Keratinocyte (primary cell): ENCODE results near the gene TAF1D. TPM values are rescaled to one million over a fixed set of nuclear protein-coding genes. Genes with fewer than 3 reads are reported as not detected.

Experiments used
- DNase-seq: peaks from one replicate; pipeline ENCODE4 v3.0.0-alpha.2; 2011; ENCODE audit warnings: low read depth, missing footprints, low spot score
- FAIRE-seq: peaks from 2 replicates; lab custom pipeline; 2011; peaks lifted over from hg19 to GRCh38; lab: Jason Lieb, UNC
- H2AFZ ChIP-seq: 2 replicates; pipeline ENCODE4 v1.6.0; 2012; ENCODE audit warnings: low read length, control low read depth, inconsistent platforms; ENCODE audit not compliant: control insufficient read depth
- H3K27ac ChIP-seq: 2 replicates; pipeline ENCODE4 v1.5.1; 2011; ENCODE audit warnings: low read length; ENCODE audit not compliant: control insufficient read depth, insufficient read depth
- H3K27me3 ChIP-seq: 3 replicates; pipeline ENCODE4 v1.6.0; 2011; ENCODE audit warnings: low read length; ENCODE audit not compliant: control insufficient read depth, insufficient read depth; ENCODE audit errors: extremely low read depth
- H3K36me3 ChIP-seq, 2 experiments: 2 replicates in 1 of 2; 3 replicates in 1 of 2; pipeline ENCODE4 v1.5.1; 2011; ENCODE audit warnings: low read length in 2 of 2, mild to moderate bottlenecking in 1 of 2; ENCODE audit not compliant: control insufficient read depth in 2 of 2, insufficient read depth in 2 of 2; ENCODE audit errors: extremely low read depth in 1 of 2
- H3K4me1 ChIP-seq: 3 replicates; pipeline ENCODE4 v1.5.1; 2011; ENCODE audit warnings: low read length; ENCODE audit not compliant: control insufficient read depth, insufficient read depth; ENCODE audit errors: extremely low read depth
- H3K4me2 ChIP-seq: 3 replicates; pipeline ENCODE4 v1.6.0; 2011; ENCODE audit warnings: low read depth, low read length; ENCODE audit not compliant: control insufficient read depth, insufficient read depth; ENCODE audit errors: extremely low read depth
- H3K4me3 ChIP-seq, 3 experiments: fragments of 200-600 bp in 1 of 3; sonication (generic) in 1 of 3; 2 replicates in 2 of 3; 3 replicates in 1 of 3; pipeline ENCODE4 v1.5.1; 2011 to 2016; ENCODE audit warnings: low read length in 3 of 3, mild to moderate bottlenecking in 3 of 3, control low read depth in 2 of 3, inconsistent platforms in 1 of 3, low read depth in 1 of 3, mixed read lengths in 1 of 3, mixed run types in 1 of 3, moderate library complexity in 1 of 3; ENCODE audit not compliant: control insufficient read depth in 2 of 3, insufficient read depth in 2 of 3; ENCODE audit errors: extremely low read depth in 1 of 3
- H3K79me2 ChIP-seq: 2 replicates; pipeline ENCODE4 v1.6.0; 2012; ENCODE audit warnings: low read length; ENCODE audit not compliant: control insufficient read depth, insufficient read depth
- H3K9ac ChIP-seq: 3 replicates; pipeline ENCODE4 v1.6.0; 2011; ENCODE audit warnings: low read length; ENCODE audit not compliant: control insufficient read depth, insufficient read depth; ENCODE audit errors: extremely low read depth
- H3K9me1 ChIP-seq: 3 replicates; pipeline ENCODE4 v1.6.0; 2011; ENCODE audit warnings: low read length; ENCODE audit not compliant: control insufficient read depth, insufficient read depth; ENCODE audit errors: extremely low read depth
- H3K9me3 ChIP-seq: 2 replicates; pipeline ENCODE4 v1.5.1; 2012; ENCODE audit warnings: low read depth, low read length; ENCODE audit not compliant: control insufficient read depth
- H4K20me1 ChIP-seq: 3 replicates; pipeline ENCODE4 v1.6.0; 2011; ENCODE audit warnings: low read length; ENCODE audit not compliant: control insufficient read depth, insufficient read depth; ENCODE audit errors: extremely low read depth
- CTCF ChIP-seq, 3 experiments: IDR thresholded peaks in 1 of 3; conservative IDR thresholded peaks in 1 of 3; optimal IDR thresholded peaks in 1 of 3; 2 replicates in 2 of 3; 3 replicates in 1 of 3; pipeline versions ENCODE3 to v1.5.1; 2011; ENCODE audit warnings: low read length in 3 of 3, mild to moderate bottlenecking in 3 of 3, moderate library complexity in 2 of 3, control low read depth in 1 of 3, inconsistent platforms in 1 of 3; ENCODE audit not compliant: insufficient read depth in 2 of 3; ENCODE audit errors: extremely low read depth in 1 of 3
- EZH2 ChIP-seq: IDR thresholded peaks from one replicate; pipeline ENCODE4 v1.6.1; 2012; ENCODE audit warnings: inconsistent platforms, mild to moderate bottlenecking, low read length, moderate library complexity
- dilution Hi-C: fragments of 300-500 bp; cut with MboI; formaldehyde crosslinking; loops from one replicate; pipeline ENCODE4 v1.7.0; 2020; ENCODE audit warnings: low sequenced_read_pairs; ENCODE audit not compliant: extremely low pct_ligation_motif_present
- polyA plus RNA-seq, 5 experiments: library from polyadenylated mRNA; depleted of rRNA in 3 of 5; stranded (reverse) in 3 of 5; stranded (forward) in 1 of 5; unstranded in 1 of 5; fragments of >200 nt; gene quantifications; 1 replicate in 1 of 5; 2 replicates in 3 of 5; 3 replicates in 1 of 5; pipeline versions ENCODE4 v1.2.1 to v1.2.3, GENCODE V29; 2011 to 2012; ENCODE audit warnings: missing spikeins in 2 of 5, low read depth in 1 of 5, low replicate concordance in 1 of 5

TAF1D gene
- polyA plus RNA-seq, 1 donor (not counting 4 experiments of a cell fraction or from before 2014, with no cell fraction given) = 224 TPM

GRCh38 chr11:93715797-93716396 is 25.4 kb downstream of the TAF1D start:
- H4K20me1 ChIP-seq = no peaks in the 10 kb centered on the region
- no peak for FAIRE-seq
- H3K79me2 ChIP-seq = no peaks in the 10 kb centered on the region
- no peaks in the 10 kb centered on the region for H3K9me3 ChIP-seq
- H3K27me3 ChIP-seq = no peaks in the 10 kb centered on the region
- no peaks in the 10 kb centered on the region for H3K4me1 ChIP-seq
- DNase-seq = no peak
- H3K4me2 ChIP-seq = no peak overlapping the region
- no peak for TF ChIP-seq EZH2
- TF ChIP-seq CTCF (optimal IDR thresholded peaks at IDR 0.05 in 1 of 3, IDR thresholded peaks at IDR 0.05 in 1 of 3, conservative IDR thresholded peaks at IDR 0.05 in 1 of 3; ENCODE audit: extremely low read depth in 1 of 3, insufficient read depth in 2 of 3, low read length in 3 of 3) = no peak
- H3K9ac ChIP-seq = no peak overlapping the region
- H2AFZ ChIP-seq = no peak overlapping the region
- no peak overlapping the region for H3K4me3 ChIP-seq
- dilution Hi-C loops = no loop called here
- H3K27ac ChIP-seq = no peak overlapping the region
- H3K36me3 ChIP-seq = peaks cover 0 to 7% of the 10 kb centered on the region in 2 experiments
- no peaks in the 10 kb centered on the region for H3K9me1 ChIP-seq

- Histone ChIP-seq H3K79me2 (peaks cover 3% of the 10 kb centered on the region), H3K4me3 (no peak overlapping the region), H3K27ac (no peak overlapping the region), H3K9me3 (no peaks in the 10 kb centered on the region), H3K36me3 (peaks cover 2 to 6% of the 10 kb centered on the region in 2 experiments), H3K9me1 (no peaks in the 10 kb centered on the region), H3K4me2 (no peak overlapping the region), H2AFZ (no peak overlapping the region), H3K9ac (no peak overlapping the region), H3K27me3 (no peaks in the 10 kb centered on the region), H3K4me1 (no peaks in the 10 kb centered on the region), H4K20me1 (no peaks in the 10 kb centered on the region)
- no peak for DNase-seq
- TF ChIP-seq EZH2 (no peak), CTCF (optimal IDR thresholded peaks at IDR 0.05 in 1 of 3, IDR thresholded peaks at IDR 0.05 in 1 of 3, conservative IDR thresholded peaks at IDR 0.05 in 1 of 3; ENCODE audit: extremely low read depth in 1 of 3, insufficient read depth in 2 of 3, low read length in 3 of 3) (no peak)
- dilution Hi-C loops = no loop called here
- FAIRE-seq = no peak
These were observed 28.6 kb downstream of the TAF1D start for GRCh38 chr11:93712678-93713077.
